Activated CD8-positive, alpha-beta T cell treated with anti-CD3 and anti-CD28 coated beads, Interleukin-2, amount 10 ng/mL, durations not matched to agents 7 days and 5 days (primary cell): ENCODE results near the gene CHRNA10. TPM values are rescaled to one million over a fixed set of nuclear protein-coding genes. Genes with fewer than 3 reads are reported as not detected.

Experiments
- ATAC-seq: fragments of 150-1000 bp; cut with Tn5 transposase; one replicate; pipeline ENCODE4 v1.10.0; 2021; ENCODE audit warnings: moderate library complexity
- CTCF ChIA-PET: fragments of 350-600 bp; sonication (Branson Sonifier 250); formaldehyde crosslinking; loops from one replicate; lab custom pipeline; 2021; ENCODE audit warnings: antibody characterized with exemption; lab: Charles Lee
- POLR2A ChIA-PET: fragments of 350-600 bp; sonication (Branson Sonifier 250); formaldehyde crosslinking; loops from one replicate; lab custom pipeline; 2021; ENCODE audit warnings: antibody characterized with exemption; lab: Charles Lee
- DNase-seq: peaks from one replicate; pipeline ENCODE4 v3.0.0-alpha.2; 2020
- H3K27ac Mint-ChIP-seq: one replicate; pipeline ENCODE4 v1.8.0; 2021; ENCODE audit warnings: mild to moderate bottlenecking, mixed read lengths
- H3K27me3 Mint-ChIP-seq: one replicate; pipeline ENCODE4 v1.8.0; 2021; ENCODE audit warnings: low read depth, mixed read lengths
- H3K36me3 Mint-ChIP-seq: one replicate; pipeline ENCODE4 v1.8.0; 2021; ENCODE audit warnings: low read depth, mixed read lengths
- H3K4me1 Mint-ChIP-seq: one replicate; pipeline ENCODE4 v1.8.0; 2021; ENCODE audit warnings: low read depth, mixed read lengths
- H3K4me3 Mint-ChIP-seq: one replicate; pipeline ENCODE4 v1.8.0; 2021; ENCODE audit warnings: mild to moderate bottlenecking, mixed read lengths
- H3K9me3 Mint-ChIP-seq: one replicate; pipeline ENCODE4 v1.8.0; 2022; ENCODE audit warnings: mixed read lengths; ENCODE audit not compliant: insufficient read depth
- total RNA-seq, 2 experiments: library from RNA; stranded (reverse); gene quantifications; one replicate each; pipeline ENCODE4 v1.2.3, GENCODE V29; 2021

Gene CHRNA10, protein sequence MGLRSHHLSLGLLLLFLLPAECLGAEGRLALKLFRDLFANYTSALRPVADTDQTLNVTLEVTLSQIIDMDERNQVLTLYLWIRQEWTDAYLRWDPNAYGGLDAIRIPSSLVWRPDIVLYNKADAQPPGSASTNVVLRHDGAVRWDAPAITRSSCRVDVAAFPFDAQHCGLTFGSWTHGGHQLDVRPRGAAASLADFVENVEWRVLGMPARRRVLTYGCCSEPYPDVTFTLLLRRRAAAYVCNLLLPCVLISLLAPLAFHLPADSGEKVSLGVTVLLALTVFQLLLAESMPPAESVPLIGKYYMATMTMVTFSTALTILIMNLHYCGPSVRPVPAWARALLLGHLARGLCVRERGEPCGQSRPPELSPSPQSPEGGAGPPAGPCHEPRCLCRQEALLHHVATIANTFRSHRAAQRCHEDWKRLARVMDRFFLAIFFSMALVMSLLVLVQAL
- total RNA-seq = 1 to 10 TPM; 2.6 to 3.0 TPM

DNA sequence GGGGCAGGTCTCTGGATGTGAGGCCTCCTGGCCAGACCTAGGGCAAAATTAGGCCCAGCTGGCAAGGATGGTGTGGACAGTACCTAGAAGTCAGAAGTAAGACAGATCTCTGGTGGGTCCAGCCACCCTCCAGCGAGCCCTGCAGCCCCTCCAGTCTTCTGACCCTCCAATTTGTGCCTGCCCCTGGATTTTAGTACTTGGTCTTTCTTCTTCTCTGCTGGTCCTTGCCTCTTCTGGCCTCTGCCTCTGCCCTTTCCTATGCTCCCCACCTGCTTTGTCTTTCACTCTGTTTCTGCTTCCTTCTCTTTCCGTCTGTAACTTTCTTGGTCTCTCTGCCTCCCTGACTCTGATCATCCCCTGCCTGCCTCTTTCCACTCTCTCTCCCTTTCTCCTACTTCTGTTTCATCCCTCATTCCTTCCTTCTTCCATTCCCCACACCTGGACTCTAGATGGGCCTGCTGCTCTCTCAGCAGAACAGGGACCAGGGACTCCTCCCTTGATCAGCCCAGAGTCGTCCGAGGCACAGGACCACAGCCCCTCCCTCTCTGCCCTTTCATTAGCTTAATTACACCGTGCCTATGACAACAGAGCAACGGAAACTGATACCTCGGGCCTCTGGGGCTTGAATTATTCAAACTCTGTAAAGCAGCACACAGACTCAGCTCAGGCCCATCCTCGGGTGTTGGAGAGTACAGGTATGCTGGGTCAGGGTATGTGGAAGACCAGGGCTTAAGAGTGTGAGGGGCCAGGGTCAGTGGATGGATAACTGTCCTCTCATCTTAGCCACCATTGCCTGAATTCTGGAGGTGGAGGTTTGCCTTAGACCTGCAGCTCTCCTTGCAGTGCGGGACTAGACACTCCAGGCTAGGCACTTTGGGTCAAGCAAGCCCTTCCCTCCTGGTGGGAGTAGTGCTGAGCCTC lies at the start of gene CHRNA10:
Gene CHRNA10, minus strand, starts transcription at position 51 of the 921 bp plus-strand sequence. CDS start 72 bp downstream, outside the sequence.
- H3K4me1 Mint-ChIP-seq = no peaks in the 10 kb centered on the region
- H3K9me3 Mint-ChIP-seq = no peaks in the 10 kb centered on the region
- peak within 1 kb of the TSS; percentile 58 for H3K27ac Mint-ChIP-seq
- ChIA-PET POLR2A (no interaction called here), CTCF (no interaction called here)
- no peak within 1 kb of the TSS for H3K4me3 Mint-ChIP-seq
- H3K27me3 Mint-ChIP-seq = no peaks in the 10 kb centered on the region
- DNase-seq (no peak), ATAC-seq (no peak)
- H3K36me3 Mint-ChIP-seq = peaks cover 30% of the 10 kb centered on the region

DNA sequence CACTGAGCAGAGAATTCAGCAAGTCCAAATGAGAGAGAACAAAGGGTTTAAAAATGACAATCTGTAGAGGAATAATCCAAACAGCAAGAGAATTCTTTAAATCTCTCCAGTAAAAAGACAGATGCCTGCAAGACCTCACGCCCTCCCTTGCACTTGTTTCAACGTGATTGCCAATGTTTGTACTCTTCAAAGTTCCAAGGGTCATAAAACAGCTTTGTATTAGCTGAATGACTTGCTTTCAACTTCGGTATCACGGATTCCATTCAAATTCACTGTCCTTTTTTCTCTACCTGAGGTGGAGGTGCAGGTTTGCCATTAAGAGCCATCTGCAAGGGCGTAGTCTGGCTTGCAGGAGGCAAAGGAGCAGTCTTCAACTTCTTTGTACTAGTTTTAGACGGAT lies 41.1 kb upstream of the CHRNA10 start:
- H3K27me3 Mint-ChIP-seq = no peaks in the 10 kb centered on the region
- DNase-seq (no peak), ATAC-seq (no peak)
- ChIA-PET POLR2A (no interaction called here), CTCF (interaction anchor here (0.6 kb wide), 1 partner anchor 271 kb away, joined by 3 read pairs; no protein-coding TSS in a partner anchor)
- H3K36me3 Mint-ChIP-seq = peaks cover 54% of the 10 kb centered on the region
- no peaks in the 10 kb centered on the region for H3K9me3 Mint-ChIP-seq
- no peak overlapping the region for H3K27ac Mint-ChIP-seq
- H3K4me1 Mint-ChIP-seq = peaks cover 1% of the 10 kb centered on the region
- H3K4me3 Mint-ChIP-seq = no peak overlapping the region

DNA sequence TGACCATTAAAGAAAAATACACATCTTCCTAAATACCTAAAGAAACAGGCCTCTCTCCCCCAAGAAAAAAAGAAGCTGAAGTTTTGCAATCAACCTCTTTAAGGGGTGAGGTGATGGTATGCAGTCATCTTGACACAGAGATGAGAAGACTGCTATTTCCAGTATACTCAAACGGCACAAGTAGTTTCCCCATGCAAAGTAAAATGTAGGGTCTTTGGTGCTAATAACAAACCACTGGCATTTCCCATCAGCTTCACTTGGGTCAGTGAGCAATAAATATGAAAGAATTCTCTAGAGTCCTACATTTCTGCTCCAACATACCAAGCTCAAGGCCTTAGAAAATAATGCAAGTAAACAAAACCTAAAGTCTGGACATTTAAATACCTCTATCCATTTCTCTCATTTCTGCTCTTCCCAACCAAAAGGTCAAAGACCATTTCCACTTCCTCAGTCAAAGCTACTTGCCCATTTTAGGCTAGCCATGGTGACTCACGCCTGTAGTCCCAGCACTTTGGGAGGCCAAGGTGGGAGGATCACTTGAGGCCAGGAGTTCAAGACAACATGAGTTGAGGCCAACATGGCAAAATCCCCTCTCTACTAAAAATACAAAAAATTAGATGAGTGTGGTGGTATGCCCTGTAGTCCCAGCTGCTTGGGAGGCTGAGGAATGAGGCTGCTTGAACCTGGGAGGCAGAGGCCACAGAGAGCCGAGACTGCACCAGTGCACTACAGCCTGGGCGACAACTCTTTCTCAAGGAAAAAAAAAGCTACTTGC lies 39.5 kb upstream of the CHRNA10 start:
- ChIA-PET POLR2A (interaction anchor here (0.6 to 1.2 kb wide), 3 partner anchors 9 to 17 kb away, joined by 3 read pairs; no protein-coding TSS in a partner anchor), CTCF (interaction anchor here (0.6 to 1.1 kb wide), 2 partner anchors 33 to 98 kb away, joined by 3 to 7 read pairs; partner anchors contain the start of gene PGAP2)
- no peak for DNase-seq
- H3K27ac Mint-ChIP-seq = peak overlapping the region; percentile 1
- no peaks in the 10 kb centered on the region for H3K27me3 Mint-ChIP-seq
- no peak for ATAC-seq
- peaks cover 57% of the 10 kb centered on the region for H3K36me3 Mint-ChIP-seq
- peaks cover 1% of the 10 kb centered on the region for H3K4me1 Mint-ChIP-seq
- no peaks in the 10 kb centered on the region for H3K9me3 Mint-ChIP-seq
- no peak overlapping the region for H3K4me3 Mint-ChIP-seq

DNA sequence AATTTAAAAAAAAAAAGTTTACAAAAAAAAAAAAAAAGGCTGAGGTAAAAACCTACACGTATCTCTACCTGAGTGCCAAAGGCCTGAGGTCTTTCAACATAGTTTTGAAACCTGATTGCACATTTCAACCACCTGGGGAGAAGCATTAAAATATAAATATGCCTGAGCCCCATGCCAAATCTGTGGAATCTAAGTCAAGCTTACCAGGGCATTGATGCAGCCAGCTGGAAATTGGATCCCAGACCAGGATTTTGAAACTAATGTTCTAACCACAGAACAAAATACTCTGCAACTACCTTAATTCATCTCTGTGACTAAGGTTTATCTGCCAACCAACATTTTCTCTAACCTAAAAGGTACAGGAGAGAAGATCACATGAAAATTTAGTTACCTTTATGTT lies 38.8 kb upstream of the CHRNA10 start:
- Mint-ChIP-seq H3K27me3 (no peaks in the 10 kb centered on the region), H3K4me3 (no peak overlapping the region), H3K36me3 (peaks cover 59% of the 10 kb centered on the region), H3K27ac (no peak overlapping the region), H3K4me1 (peaks cover 1% of the 10 kb centered on the region), H3K9me3 (no peaks in the 10 kb centered on the region)
- ChIA-PET POLR2A (interaction anchor here (0.8 to 1.2 kb wide), 2 partner anchors 15 to 18 kb away, joined by 3 read pairs; no protein-coding TSS in a partner anchor), CTCF (interaction anchor here (0.6 to 1.1 kb wide), 2 partner anchors 34 to 99 kb away, joined by 3 to 7 read pairs; partner anchors contain the start of gene PGAP2)
- DNase-seq (no peak), ATAC-seq (no peak)

DNA sequence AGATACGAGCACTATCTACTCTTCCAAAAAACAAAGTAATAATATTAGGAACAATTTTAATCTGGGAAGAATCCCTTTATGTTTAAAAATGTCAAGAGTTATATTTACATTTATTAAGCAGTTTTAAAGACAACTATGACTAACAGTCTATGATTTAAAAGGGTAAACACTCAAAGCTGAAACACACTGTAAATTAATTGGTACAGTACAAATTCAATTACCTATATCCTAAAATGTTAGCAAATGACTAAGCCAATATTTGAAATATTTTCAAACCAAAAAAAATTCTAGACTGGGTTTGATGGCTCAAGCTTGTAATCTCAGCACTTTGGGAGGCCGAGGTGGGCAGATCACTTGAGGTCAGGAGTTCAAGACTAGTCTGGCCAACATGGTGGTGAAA lies 36.0 kb upstream of the CHRNA10 start:
- H3K4me1 Mint-ChIP-seq = peaks cover 1% of the 10 kb centered on the region
- no peaks in the 10 kb centered on the region for H3K9me3 Mint-ChIP-seq
- peaks cover 53% of the 10 kb centered on the region for H3K36me3 Mint-ChIP-seq
- ChIA-PET CTCF (interaction anchor here (0.6 kb wide), 1 partner anchor 713 kb away, joined by 3 read pairs; no protein-coding TSS in a partner anchor), POLR2A (no interaction called here)
- H3K27ac Mint-ChIP-seq = no peak overlapping the region
- H3K27me3 Mint-ChIP-seq = no peaks in the 10 kb centered on the region
- no peak overlapping the region for H3K4me3 Mint-ChIP-seq
- ATAC-seq = no peak
- no peak for DNase-seq

DNA sequence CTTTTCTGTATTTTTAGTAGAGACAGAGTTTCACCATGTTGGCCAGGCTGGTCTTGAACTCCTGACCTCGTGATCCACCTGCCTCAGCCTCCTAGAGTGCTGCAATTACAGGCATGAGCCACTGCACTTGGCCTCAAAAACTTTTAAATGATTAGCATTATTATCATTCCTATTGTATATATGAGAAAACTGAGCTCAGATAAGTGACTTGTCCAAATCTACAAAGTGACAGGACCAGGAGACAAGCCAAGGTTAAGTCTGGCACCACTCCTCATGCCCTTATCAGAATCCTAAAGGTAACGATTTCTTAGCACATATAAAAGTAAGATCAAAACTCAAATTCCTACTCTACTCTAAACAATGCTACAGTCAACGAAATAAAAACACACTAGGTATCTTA lies 32.2 kb upstream of the CHRNA10 start:
- no peaks in the 10 kb centered on the region for H3K9me3 Mint-ChIP-seq
- H3K4me1 Mint-ChIP-seq = no peaks in the 10 kb centered on the region

DNA sequence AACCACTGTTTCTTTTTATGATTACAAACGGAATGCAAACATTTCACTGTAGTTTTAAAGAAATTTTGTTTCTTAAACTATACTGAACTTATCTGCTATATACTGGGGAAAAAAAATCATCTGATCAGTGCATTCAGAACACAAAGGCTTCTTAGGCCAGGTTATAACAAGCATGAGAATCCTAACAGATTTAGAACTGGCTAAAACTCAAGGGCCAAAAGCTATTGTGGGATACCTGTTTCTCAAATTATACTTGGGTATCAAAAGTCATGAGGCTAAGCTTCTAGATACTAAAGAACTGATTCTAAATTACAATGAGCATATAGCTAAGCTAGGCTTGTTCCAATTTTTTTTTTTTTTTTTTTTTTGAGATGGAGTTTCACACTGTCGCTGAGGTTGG lies 29.7 kb upstream of the CHRNA10 start:
- H3K4me1 Mint-ChIP-seq = no peaks in the 10 kb centered on the region
- ATAC-seq = no peak
- ChIA-PET POLR2A (no interaction called here), CTCF (interaction anchor here (1.4 kb wide), 1 partner anchor 108 kb away, joined by 6 read pairs; the partner anchor contains the start of gene PGAP2)
- H3K27ac Mint-ChIP-seq = no peak overlapping the region
- no peak overlapping the region for H3K4me3 Mint-ChIP-seq
- DNase-seq = no peak
- H3K36me3 Mint-ChIP-seq = peaks cover 60% of the 10 kb centered on the region
- H3K27me3 Mint-ChIP-seq = no peaks in the 10 kb centered on the region
- H3K9me3 Mint-ChIP-seq = no peaks in the 10 kb centered on the region

More for the DNA sequence above, 32.2 kb upstream of the CHRNA10 start:
- no peak for ATAC-seq
- Mint-ChIP-seq H3K27ac (no peak overlapping the region), H3K36me3 (peaks cover 59% of the 10 kb centered on the region), H3K27me3 (no peaks in the 10 kb centered on the region), H3K4me3 (no peak overlapping the region)
- no peak for DNase-seq
- POLR2A ChIA-PET = no interaction called here
- CTCF ChIA-PET = interaction anchor here (1.3 kb wide), 1 partner anchor 31 kb away, joined by 3 read pairs; no protein-coding TSS in a partner anchor

DNA sequence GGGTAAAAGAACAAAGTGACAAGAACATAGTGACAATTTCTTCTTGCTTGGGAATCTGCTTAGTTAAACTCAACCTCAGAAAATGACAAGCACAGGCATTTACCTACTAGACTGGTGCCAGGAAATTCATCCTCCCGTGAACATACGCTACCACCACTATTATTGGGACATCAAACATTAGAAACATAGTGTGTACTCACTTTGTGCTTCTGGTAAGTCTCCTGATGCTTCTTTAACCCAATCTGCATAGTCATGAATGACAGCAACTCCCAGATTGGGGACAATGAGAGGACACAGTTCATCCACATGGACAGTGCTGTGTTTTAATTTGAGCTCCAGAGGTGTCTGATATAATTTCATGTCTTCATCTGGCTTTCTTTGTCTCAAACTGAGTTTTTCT lies 29.2 kb upstream of the CHRNA10 start:
- Mint-ChIP-seq H3K27ac (no peak overlapping the region), H3K4me3 (no peak overlapping the region), H3K9me3 (no peaks in the 10 kb centered on the region), H3K36me3 (peaks cover 62% of the 10 kb centered on the region), H3K4me1 (no peaks in the 10 kb centered on the region), H3K27me3 (no peaks in the 10 kb centered on the region)
- ATAC-seq (no peak), DNase-seq (no peak)
- POLR2A ChIA-PET = no interaction called here
- CTCF ChIA-PET = no interaction called here

DNA sequence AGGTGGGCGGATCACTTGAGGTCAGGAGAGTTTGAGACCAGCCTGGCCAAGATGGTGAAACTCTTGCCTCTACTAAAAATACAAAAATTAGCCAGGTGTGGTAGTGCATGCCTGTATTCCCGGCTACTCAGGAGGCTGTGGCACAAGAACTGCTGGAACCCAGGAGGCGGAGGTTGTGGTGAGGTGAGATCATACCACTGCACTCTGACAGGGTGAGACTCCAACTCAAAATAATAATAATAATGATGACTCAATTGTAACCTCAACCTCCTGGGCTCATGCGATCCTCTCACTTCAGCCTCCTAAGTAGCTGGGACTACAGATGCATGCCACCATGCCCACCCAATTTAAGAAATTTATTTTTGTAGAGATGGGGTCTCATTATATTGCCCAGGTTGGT lies 15.6 kb upstream of the CHRNA10 start:
- Mint-ChIP-seq H3K36me3 (peaks cover 60% of the 10 kb centered on the region), H3K4me3 (no peak overlapping the region), H3K9me3 (no peaks in the 10 kb centered on the region), H3K27me3 (no peaks in the 10 kb centered on the region), H3K27ac (no peak overlapping the region), H3K4me1 (peaks cover 4% of the 10 kb centered on the region)
- CTCF ChIA-PET = no interaction called here
- POLR2A ChIA-PET = no interaction called here
- ATAC-seq (no peak), DNase-seq (no peak)

DNA sequence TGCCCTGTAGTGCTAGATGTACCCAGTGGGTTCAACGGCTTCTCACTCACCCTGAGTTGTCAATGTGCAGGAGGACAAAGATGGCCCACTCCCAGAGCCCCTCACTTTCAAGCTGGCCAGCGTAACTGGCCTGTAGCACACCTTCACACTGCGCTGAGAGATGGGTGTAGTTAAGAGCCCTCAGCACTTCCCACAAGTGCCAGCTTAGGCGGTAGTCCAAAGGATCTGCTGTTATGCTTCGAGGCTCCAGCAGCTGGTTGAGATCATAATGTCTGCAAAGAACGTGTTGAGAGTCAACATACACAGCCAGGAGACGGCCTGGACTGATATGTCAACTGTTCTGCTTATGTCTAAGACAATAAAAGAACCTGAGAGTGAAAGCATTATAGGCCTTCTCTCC lies 14.7 kb upstream of the CHRNA10 start:
- H3K27ac Mint-ChIP-seq = no peak overlapping the region
- POLR2A ChIA-PET = no interaction called here
- DNase-seq (no peak), ATAC-seq (no peak)
- CTCF ChIA-PET = interaction anchor here (1.1 kb wide), 1 partner anchor 9 kb away, joined by 4 read pairs; no protein-coding TSS in a partner anchor
- no peaks in the 10 kb centered on the region for H3K9me3 Mint-ChIP-seq
- peaks cover 4% of the 10 kb centered on the region for H3K4me1 Mint-ChIP-seq
- H3K4me3 Mint-ChIP-seq = no peak overlapping the region
- peaks cover 64% of the 10 kb centered on the region for H3K36me3 Mint-ChIP-seq
- no peaks in the 10 kb centered on the region for H3K27me3 Mint-ChIP-seq

DNA sequence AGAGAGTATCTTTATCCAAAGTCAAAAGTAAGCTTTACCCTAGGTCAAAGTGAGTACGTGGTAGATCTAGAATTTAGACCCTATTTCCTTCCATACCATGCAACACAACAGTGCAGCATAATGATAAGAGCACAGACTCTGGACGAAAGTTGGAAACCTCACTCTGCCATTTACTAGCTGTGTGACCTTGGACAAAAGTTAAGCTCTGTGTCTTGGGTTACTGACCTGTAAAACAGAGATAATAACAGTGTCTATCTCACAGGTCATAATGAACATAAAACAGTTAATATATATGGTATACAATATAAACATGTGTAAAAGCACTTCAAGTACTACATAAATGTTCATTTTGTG lies 13.6 kb upstream of the CHRNA10 start:
- H3K9me3 Mint-ChIP-seq = no peaks in the 10 kb centered on the region

More for the DNA sequence above, 13.6 kb upstream of the CHRNA10 start:
- peaks cover 4% of the 10 kb centered on the region for H3K4me1 Mint-ChIP-seq
- no peak overlapping the region for H3K27ac Mint-ChIP-seq
- ChIA-PET POLR2A (no interaction called here), CTCF (interaction anchor here (1.1 to 2.9 kb wide), 2 partner anchors 10 to 124 kb away, joined by 4 to 15 read pairs; partner anchors contain the start of gene PGAP2)
- H3K36me3 Mint-ChIP-seq = peaks cover 67% of the 10 kb centered on the region
- DNase-seq (no peak), ATAC-seq (no peak)
- no peak overlapping the region for H3K4me3 Mint-ChIP-seq
- no peaks in the 10 kb centered on the region for H3K27me3 Mint-ChIP-seq
